ENCODE data around the gene KIF16B.
"Not testable (repeated sequence)": the region's sequence is repeated elsewhere in the genome, so short reads cannot be mapped to it uniquely, and the experiment has no call there.

KIF16B gene

DNA sequence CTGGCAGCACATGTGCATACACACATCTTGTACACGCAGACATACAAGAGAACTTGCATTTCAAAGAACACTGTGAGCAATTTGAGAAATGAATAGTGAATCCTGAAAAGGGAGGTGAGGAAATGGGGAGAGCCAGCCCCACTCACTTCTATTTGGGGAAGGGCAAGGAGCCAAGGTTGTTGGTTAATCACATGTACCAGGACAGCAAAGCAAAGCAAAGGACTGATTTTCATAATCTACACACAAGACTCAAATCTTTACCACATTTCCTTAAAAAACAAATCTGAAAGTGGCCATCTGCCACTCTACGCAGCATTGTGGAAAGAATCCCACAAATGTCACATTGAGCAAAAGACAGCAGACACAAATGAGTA lies 35.0 kb upstream of the KIF16B start:
- H3K4me3 ChIP-seq (ENCODE audit: low read depth, low read length) = no peak overlapping the region
- CTCF ChIA-PET = no interaction called here
- POLR2A ChIA-PET = no interaction called here
- DNase-seq (ENCODE audit: low read depth, low spot score) = no peak
- TF ChIP-seq, protein P1, sequence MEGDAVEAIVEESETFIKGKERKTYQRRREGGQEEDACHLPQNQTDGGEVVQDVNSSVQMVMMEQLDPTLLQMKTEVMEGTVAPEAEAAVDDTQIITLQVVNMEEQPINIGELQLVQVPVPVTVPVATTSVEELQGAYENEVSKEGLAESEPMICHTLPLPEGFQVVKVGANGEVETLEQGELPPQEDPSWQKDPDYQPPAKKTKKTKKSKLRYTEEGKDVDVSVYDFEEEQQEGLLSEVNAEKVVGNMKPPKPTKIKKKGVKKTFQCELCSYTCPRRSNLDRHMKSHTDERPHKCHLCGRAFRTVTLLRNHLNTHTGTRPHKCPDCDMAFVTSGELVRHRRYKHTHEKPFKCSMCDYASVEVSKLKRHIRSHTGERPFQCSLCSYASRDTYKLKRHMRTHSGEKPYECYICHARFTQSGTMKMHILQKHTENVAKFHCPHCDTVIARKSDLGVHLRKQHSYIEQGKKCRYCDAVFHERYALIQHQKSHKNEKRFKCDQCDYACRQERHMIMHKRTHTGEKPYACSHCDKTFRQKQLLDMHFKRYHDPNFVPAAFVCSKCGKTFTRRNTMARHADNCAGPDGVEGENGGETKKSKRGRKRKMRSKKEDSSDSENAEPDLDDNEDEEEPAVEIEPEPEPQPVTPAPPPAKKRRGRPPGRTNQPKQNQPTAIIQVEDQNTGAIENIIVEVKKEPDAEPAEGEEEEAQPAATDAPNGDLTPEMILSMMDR (IDR thresholded peaks at IDR 0.05; ENCODE audit: insufficient read depth, low read length, missing control alignments) = no peak

DNA sequence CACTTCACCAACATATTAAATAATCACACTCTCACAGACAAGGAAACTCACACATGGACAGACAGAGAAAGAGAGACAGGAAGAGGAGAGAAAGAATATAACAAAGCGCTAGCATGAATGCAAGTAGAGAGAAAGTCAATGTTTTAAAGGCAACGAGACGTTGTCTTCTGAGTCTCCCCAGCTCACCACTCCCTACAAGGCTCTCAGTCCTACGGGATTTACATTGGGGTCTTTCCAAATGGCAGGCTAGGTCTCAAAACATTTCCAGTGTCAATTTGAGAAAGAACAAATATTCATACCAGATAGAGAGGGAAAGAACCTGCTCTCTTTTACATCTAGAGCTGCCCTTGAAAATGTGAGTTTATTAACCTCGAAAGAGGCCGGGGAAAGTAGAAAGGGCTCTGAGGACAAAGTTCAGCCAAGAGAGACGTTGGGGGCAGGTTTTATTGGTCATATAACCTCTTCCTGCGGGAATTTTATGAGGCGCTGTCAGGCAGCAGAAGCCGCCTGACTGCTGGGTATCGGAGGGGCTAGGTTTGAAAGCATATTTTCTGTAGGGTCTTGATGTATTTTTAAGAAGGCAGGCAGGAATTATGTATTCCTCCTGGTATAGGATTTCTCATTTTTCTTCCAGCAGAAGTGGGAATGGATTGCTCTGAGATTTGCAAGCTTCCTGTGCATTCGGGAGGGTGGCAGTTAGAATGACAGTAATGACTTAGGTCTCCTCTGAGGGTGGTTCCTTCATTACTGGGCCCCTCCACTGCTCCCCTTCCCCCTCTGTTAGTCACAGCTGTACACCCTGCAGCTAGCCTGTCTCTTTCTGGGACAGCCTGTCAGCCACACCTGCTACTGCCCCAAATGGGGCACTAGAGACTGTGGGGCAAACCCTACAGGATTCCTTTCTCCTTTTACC lies 34.4 kb upstream of the KIF16B start:
- DNase-seq (ENCODE audit: low read depth, low spot score) = no peak
- POLR2A ChIA-PET = no interaction called here
- no peak overlapping the region for H3K4me3 ChIP-seq (ENCODE audit: low read depth, low read length)
- CTCF ChIA-PET = no interaction called here
- TF ChIP-seq, protein P1 (IDR thresholded peaks at IDR 0.05; ENCODE audit: insufficient read depth, low read length, missing control alignments) = no peak

DNA sequence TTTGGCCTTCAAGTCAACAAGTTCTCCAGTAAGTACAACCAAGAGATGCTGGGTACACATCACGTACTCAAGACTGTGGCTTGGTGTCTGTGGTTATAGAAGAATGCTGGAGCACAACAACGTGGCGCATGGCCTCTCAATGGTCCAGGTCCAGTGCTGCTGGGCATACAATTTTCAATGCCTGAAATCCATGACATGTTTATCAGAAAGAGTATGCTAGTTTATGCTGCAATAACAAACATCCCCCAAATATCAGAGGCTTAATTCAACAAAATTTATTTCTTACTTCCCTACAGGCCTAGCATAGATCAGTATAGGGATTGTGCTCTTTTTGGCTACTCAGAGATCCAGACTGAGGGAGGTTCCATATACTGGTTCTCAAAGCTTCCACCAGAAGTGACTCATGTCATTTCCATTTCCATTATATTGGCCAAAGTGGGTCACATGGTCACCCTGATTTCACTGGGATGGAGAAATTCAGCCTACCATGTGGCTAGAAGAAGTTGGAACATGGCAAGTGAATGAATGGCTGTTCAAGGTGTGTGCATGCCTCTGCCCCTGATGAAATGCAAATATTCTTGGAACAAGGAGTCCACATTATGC lies 33.3 kb upstream of the KIF16B start:
- POLR2A ChIA-PET = no interaction called here
- CTCF ChIA-PET = no interaction called here
- no peak overlapping the region for H3K4me3 ChIP-seq (ENCODE audit: low read depth, low read length)
- no peak for DNase-seq (ENCODE audit: low read depth, low spot score)
- TF ChIP-seq, protein P1 (IDR thresholded peaks at IDR 0.05; ENCODE audit: insufficient read depth, low read length, missing control alignments) = no peak

DNA sequence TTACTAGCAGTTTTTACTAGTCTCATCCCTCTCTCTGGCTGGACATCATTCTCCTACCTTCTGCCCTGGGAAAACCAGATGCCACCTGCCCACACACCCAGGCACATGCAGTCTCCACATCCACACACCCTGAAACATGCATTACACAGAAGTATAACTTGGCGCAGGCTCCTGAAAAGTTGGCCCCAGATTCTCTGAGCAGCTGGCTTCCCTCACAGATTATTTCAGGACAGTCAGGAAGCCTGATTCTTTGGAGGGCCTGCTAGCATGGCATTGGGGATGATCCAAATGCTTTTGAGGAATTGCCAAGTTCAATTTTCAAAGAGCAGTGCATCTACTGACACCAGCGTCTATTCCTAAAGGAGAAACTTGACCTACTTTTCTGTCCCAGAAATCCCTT lies 27.8 kb upstream of the KIF16B start:
- DNase-seq (ENCODE audit: low read depth, low spot score) = no peak
- ChIA-PET CTCF (no interaction called here), POLR2A (no interaction called here)
- no peak overlapping the region for H3K4me3 ChIP-seq (ENCODE audit: low read depth, low read length)
- TF ChIP-seq, protein P1 (IDR thresholded peaks at IDR 0.05; ENCODE audit: insufficient read depth, low read length, missing control alignments) = no peak

DNA sequence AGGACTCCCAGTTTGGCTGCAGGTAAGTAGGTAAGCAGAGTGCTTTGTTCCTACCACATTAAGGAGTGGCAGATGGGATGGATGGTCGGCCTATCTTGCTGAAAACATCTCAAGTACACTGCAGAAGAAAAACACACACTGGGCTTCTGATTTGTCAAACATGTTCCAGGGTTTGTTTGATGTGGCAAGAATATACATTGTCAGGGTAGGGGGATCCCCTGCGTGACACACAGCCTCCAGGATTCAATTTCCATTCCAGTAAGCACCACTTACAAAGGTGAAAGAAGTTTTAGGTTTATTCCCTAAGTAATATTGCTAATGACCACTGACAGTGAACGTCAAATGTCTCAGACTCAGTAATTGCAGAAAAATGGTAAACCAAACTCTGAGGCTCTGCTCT lies 26.0 kb upstream of the KIF16B start:
- ChIA-PET POLR2A (no interaction called here), CTCF (no interaction called here)
- H3K4me3 ChIP-seq (ENCODE audit: low read depth, low read length) = no peak overlapping the region
- DNase-seq (ENCODE audit: low read depth, low spot score) = no peak
- TF ChIP-seq, protein P1 (IDR thresholded peaks at IDR 0.05; ENCODE audit: insufficient read depth, low read length, missing control alignments) = no peak

DNA sequence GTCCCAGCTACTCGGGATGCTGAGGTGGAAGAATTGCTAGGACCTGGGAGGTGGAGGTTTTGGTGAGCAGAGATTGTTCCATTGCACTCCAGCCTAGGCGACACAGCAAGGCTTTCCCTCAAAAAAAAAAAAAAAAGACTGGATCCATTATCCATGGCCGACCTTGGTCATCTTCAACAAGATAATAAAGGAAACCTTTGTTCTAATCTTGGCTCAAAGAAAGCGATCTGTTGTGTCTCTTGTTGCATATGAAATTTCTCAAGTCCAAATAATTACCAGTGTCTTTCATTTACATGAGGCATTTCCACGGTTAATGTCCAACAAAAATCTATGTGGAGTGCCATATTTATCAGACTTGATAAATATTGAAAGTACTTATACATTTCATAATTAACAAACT lies 23.7 kb upstream of the KIF16B start:
- POLR2A ChIA-PET = no interaction called here
- DNase-seq (ENCODE audit: low read depth, low spot score) = no peak
- CTCF ChIA-PET = no interaction called here
- H3K4me3 ChIP-seq (ENCODE audit: low read depth, low read length) = no peak overlapping the region
- TF ChIP-seq, protein P1 (IDR thresholded peaks at IDR 0.05; ENCODE audit: insufficient read depth, low read length, missing control alignments) = no peak

DNA sequence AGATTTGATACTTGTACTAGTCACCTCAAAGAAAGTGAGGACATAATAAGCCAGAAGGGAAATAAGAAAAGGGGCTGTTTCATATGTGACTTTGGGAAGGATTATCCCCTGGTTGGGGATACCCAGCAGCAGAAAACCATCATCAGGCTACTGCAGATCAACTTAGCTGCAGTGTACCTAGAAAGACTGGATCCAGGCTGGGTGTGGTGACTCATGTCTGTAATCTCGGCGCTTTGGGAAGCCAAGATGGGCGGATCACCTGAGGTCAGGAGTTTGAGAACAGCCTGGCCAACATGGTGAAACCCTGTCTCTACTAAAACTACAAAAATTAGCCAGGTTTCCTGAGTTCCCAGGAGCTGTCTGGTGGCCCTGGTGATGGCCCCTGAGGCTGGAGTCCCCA lies 23.2 kb upstream of the KIF16B start:
- POLR2A ChIA-PET; H3K4me3 ChIP-seq (ENCODE audit: low read depth, low read length); CTCF ChIA-PET; DNase-seq (ENCODE audit: low read depth, low spot score): not testable (repeated sequence)
